ENCODE measurements around the gene BAZ2B. TPM values are rescaled to one million over a fixed set of nuclear protein-coding genes. Genes with fewer than 3 reads are reported as not detected.

BAZ2B gene
- total RNA-seq (2021; ENCODE audit: unreplicated experiment) (19.9 TPM), Bru-seq, nascent RNA (percentile 73 among the genes with signal in this experiment), BruChase-seq, experiment 1, labeled RNA remaining after a 6-hour chase (percentile 65 among the genes with signal in this experiment), BruChase-seq, experiment 2, labeled RNA remaining after a 2-hour chase (percentile 68 among the genes with signal in this experiment)
- 11.1 and 16.2 TPM in 2 replicates for polyA plus RNA-seq (2012)
- long read RNA-seq, partial matches to known transcripts: 6 of 27 reads
- long read RNA-seq, other reads (novel, unspliced or antisense): 21 of 27 reads

GRCh38 chr2:159616286-159616701 lies at the start of gene BAZ2B:
Gene BAZ2B (minus strand): TSS chr2:159616548. CDS start chr2:159478719, 137,829 bp downstream.
- H3K4me1 ChIP-seq (ENCODE audit: control insufficient read depth in 1 of 2, insufficient read depth in 2 of 2, low read length in 2 of 2): peaks cover 10 to 19% of the 10 kb centered on the region in 2 experiments; a peak in 3 of 4 replicates
- no peaks in the 10 kb centered on the region for H3K27me3 ChIP-seq (ENCODE audit: insufficient read depth, low read length)
- H3K9me2 ChIP-seq (ENCODE audit: insufficient read depth): peaks cover 8% of the 10 kb centered on the region; the same call in 1 of the 2 replicates
- ChIA-PET CTCF (no interaction called here), POLR2A (no interaction called here), RAD21 (ENCODE audit: low non-redundant PET in 1 of 2, low total read pairs in 2 of 2, uncharacterized antibody in 2 of 2, unreplicated experiment in 2 of 2) (no interaction called here)
- no peak for TF ChIP-seq ZNF274 (IDR thresholded peaks at IDR 0.05; ENCODE audit: low read depth, low read length)
- TF ChIP-seq EZH2 (IDR thresholded peaks at IDR 0.05): no peak
- no peak for TF ChIP-seq ZBTB33 (IDR thresholded peaks at IDR 0.05; ENCODE audit: extremely low read depth, insufficient replicate concordance, low read length)
- TF ChIP-seq FOSL1 (IDR thresholded peaks at IDR 0.05; ENCODE audit: low read depth): no peak
- TF ChIP-seq TCF7L2 (IDR thresholded peaks at IDR 0.05; ENCODE audit: borderline replicate concordance, extremely low read depth, insufficient read depth, insufficient read length): no peak
- TF ChIP-seq MAX (IDR thresholded peaks at IDR 0.05): no peak
- no peak for TF ChIP-seq CEBPB (IDR thresholded peaks at IDR 0.05; ENCODE audit: low read depth)
- intact Hi-C loops (cut with micrococcal nuclease): loop anchor here (5.0 kb wide), 2 partner anchors 96 to 329 kb away; partner anchors contain the start of genes MARCHF7 and WDSUB1
- no peaks in the 10 kb centered on the region for H3K9me3 ChIP-seq (ENCODE audit: control insufficient read depth in 1 of 2, insufficient read depth in 1 of 2, low read depth in 1 of 2, low read length in 2 of 2)
- H3K79me2 ChIP-seq (ENCODE audit: insufficient read depth, low read length): no peaks in the 10 kb centered on the region
- H3K36me3 ChIP-seq (ENCODE audit: control insufficient read depth in 1 of 2, insufficient read depth in 2 of 2, low read length in 2 of 2): no peaks in the 10 kb centered on the region
- no TSS peak for BruUV-seq (replicated peaks)
- peak within 1 kb of the TSS; percentile 39 for H2AFZ ChIP-seq (ENCODE audit: low read depth, low read length, poor library complexity, severe bottlenecking)
- no peaks in the 10 kb centered on the region for H4K20me1 ChIP-seq (ENCODE audit: insufficient read depth)
- ATAC-seq (peak; percentile 29; the same call in 1 of the 2 replicates), DNase-seq (ENCODE audit: low read depth, low spot score) (peak; percentile 12)
- peak within 1 kb of the TSS; percentile 60 to 70 for H3K4me3 ChIP-seq (replicated peaks in 1 of 2; ENCODE audit: low read depth in 1 of 2, low read length in 2 of 2)
- peak within 1 kb of the TSS; percentile 63 for H3K27ac ChIP-seq (ENCODE audit: low read depth, low read length)
- H3K9ac ChIP-seq (ENCODE audit: low read length): peak within 1 kb of the TSS; percentile 66
- H3K4me2 ChIP-seq (ENCODE audit: low read length): peak within 1 kb of the TSS; percentile 84
